SK-N-MC (cell line): Measurements from ENCODE around the gene ADTRP.

ENCODE experiments used
- EZH2 ChIP-seq: fragments of 200-600 bp; sonication (generic); IDR thresholded peaks from one replicate; pipeline ENCODE4 v1.6.1; 2017; ENCODE audit warnings: antibody characterized with exemption
- FOXP2 ChIP-seq: optimal IDR thresholded peaks from 2 replicates; pipeline ENCODE3; 2011; ENCODE audit warnings: mild to moderate bottlenecking, moderate library complexity; ENCODE audit not compliant: insufficient read depth; ENCODE audit errors: extremely low read length, control extremely low read depth
- POLR2AphosphoS5 ChIP-seq: IDR thresholded peaks from 2 replicates; pipeline ENCODE4 v1.6.1; 2012; ENCODE audit warnings: mild to moderate bottlenecking, low read depth, low read length, borderline replicate concordance

- TF ChIP-seq EZH2 = no peak
- no peak for TF ChIP-seq POLR2AphosphoS5
- TF ChIP-seq FOXP2 = no peak
Measured at GRCh38 chr6:11681357-11681756, 97.2 kb downstream of the ADTRP start.
